Panc1 (cell line): ENCODE results near the gene DCST1. TPM values are rescaled to one million over a fixed set of nuclear protein-coding genes. Genes with fewer than 3 reads are reported as not detected.

Experiments used
- ATAC-seq: fragments of 200-7000 bp; cut with Tn5 transposase; 2 replicates; pipeline ENCODE4 v1.9.1; 2020; ENCODE audit warnings: mild to moderate bottlenecking, moderate library complexity
- BruUV-seq: library from RNA; stranded (reverse); fragments of 400-500 nt; replicated peaks from 2 replicates; lab custom pipeline; 2021; lab: Mats Ljungman, UMichigan
- CTCF ChIA-PET: fragments of 300-600 bp; sonication (Branson Sonifier 250); formaldehyde crosslinking; loops from one replicate; lab custom pipeline; 2022; ENCODE audit warnings: antibody characterized with exemption; lab: Charles Lee
- POLR2A ChIA-PET: fragments of 300-600 bp; sonication (Branson Sonifier 250); formaldehyde crosslinking; loops from one replicate; lab custom pipeline; 2022; ENCODE audit warnings: antibody characterized with exemption; lab: Charles Lee
- DNase-seq: peaks from one replicate; pipeline ENCODE4 v3.0.0-alpha.2; 2010; ENCODE audit warnings: low read depth, low spot score
- H3K27ac ChIP-seq: 2 replicates; pipeline ENCODE4 v1.5.1; 2011; ENCODE audit warnings: mild to moderate bottlenecking, low read length, inconsistent platforms
- H3K27me3 ChIP-seq: fragments of 200-500 bp; sonication (Bioruptor generic); 2 replicates; pipeline ENCODE4 v1.6.0; 2014; ENCODE audit warnings: low read length, inconsistent platforms; ENCODE audit not compliant: control insufficient read depth, insufficient read depth
- H3K36me3 ChIP-seq: fragments of 200-500 bp; sonication (Bioruptor generic); 2 replicates; pipeline ENCODE4 v1.5.1; 2014; ENCODE audit warnings: inconsistent platforms, mild to moderate bottlenecking, low read length, moderate library complexity; ENCODE audit not compliant: control insufficient read depth, insufficient read depth
- H3K4me1 ChIP-seq: 2 replicates; pipeline ENCODE4 v1.5.1; 2011; ENCODE audit warnings: inconsistent platforms, mild to moderate bottlenecking, low read length, moderate library complexity; ENCODE audit not compliant: control insufficient read depth, insufficient read depth
- H3K4me3 ChIP-seq, 2 experiments: 2 replicates each; pipeline ENCODE4 v1.5.1; 2011 to 2012; ENCODE audit warnings: low read depth in 2 of 2, low read length in 2 of 2, mild to moderate bottlenecking in 2 of 2, inconsistent platforms in 1 of 2, moderate library complexity in 1 of 2
- H3K9me3 ChIP-seq: fragments of 200-500 bp; sonication (Bioruptor generic); 2 replicates; pipeline ENCODE4 v1.5.1; 2014; ENCODE audit warnings: low read depth, mild to moderate bottlenecking, inconsistent platforms, low read length, moderate library complexity; ENCODE audit not compliant: control insufficient read depth, insufficient read depth
- CTCF ChIP-seq: fragments of 450-650 bp; IDR thresholded peaks from 2 replicates; pipeline ENCODE4 v1.5.1; 2017; ENCODE audit warnings: mild to moderate bottlenecking
- POLR2AphosphoS5 ChIP-seq: IDR thresholded peaks from 2 replicates; pipeline ENCODE4 v1.6.1; 2012; ENCODE audit warnings: mild to moderate bottlenecking, low read depth, low read length, moderate library complexity
- REST ChIP-seq, 2 experiments: IDR thresholded peaks; 2 replicates each; pipeline ENCODE4 v1.6.1; 2011 to 2012; ENCODE audit warnings: low read depth in 2 of 2, control low read depth in 1 of 2, low read length in 1 of 2, mild to moderate bottlenecking in 1 of 2, moderate library complexity in 1 of 2; ENCODE audit not compliant: insufficient read depth in 1 of 2
- SIN3A ChIP-seq: IDR thresholded peaks from 2 replicates; pipeline ENCODE4 v1.6.1; 2012; ENCODE audit warnings: low read depth, mild to moderate bottlenecking, low read length, moderate library complexity, borderline replicate concordance; ENCODE audit not compliant: insufficient read depth
- TCF7L2 ChIP-seq: IDR thresholded peaks from 2 replicates; pipeline ENCODE4 v1.6.1; 2011; ENCODE audit warnings: mild to moderate bottlenecking, low read depth, low read length, inconsistent platforms
- in situ Hi-C: cut with HindIII; loops from 2 replicates; pipeline ENCODE4 v1.10.0; 2016; ENCODE audit warnings: low sequenced_read_pairs, low pct_unique_long_range_greater_than_20kb
- intact Hi-C: fragments of 100-400 bp; cut with micrococcal nuclease; formaldehyde crosslinking; loops from one replicate; pipeline ENCODE4 v1.10.0; 2022; ENCODE audit not compliant: unreplicated experiment
- total RNA-seq: library from RNA; stranded (reverse); gene quantifications from one replicate; pipeline ENCODE4 v1.2.1, GENCODE V29; 2021; ENCODE audit not compliant: unreplicated experiment

Gene DCST1
- total RNA-seq, 1 experiment from 2014 or later, result not detected

DNA sequence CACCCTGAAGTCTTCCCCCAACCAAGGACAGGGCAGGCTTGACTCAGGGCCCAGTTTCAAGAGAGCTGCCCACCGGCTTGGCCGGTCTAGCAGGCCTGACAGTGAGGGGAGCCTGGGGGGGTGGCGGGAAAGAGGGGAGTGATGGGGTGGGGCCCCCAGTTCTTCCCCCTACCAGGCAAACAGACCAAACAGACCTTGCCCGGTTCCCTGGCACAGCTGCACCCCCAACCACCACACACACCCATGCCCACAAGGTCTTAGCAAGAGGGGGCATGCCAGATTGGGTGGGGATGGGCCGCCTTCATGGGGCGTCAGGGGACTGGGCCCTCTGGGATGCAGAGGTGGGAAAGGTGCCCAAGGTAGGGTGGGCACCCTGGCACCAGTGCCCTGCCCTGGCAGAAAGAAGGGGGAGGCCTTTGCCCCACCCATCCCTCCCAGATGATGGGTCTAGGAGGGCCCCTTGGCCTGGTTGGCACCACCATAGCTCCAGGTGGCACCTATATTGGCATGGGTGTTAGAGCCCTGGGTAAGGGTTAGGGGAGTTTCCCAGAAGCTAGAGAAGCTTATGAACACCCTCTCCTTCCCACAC lies 22.1 kb upstream of the DCST1 start:
- 0 out of 2 replicates have a peak, but pooled peaks cover 5% of the 10 kb centered on the region for H3K36me3 ChIP-seq
- ChIA-PET POLR2A (no interaction called here), CTCF (interaction anchor here (0.6 to 0.7 kb wide), 3 partner anchors 13 to 41 kb away, joined by 3 to 7 read pairs (median 3); partner anchors contain the start of gene SHC1)
- H3K27me3 ChIP-seq, result no peaks in the 10 kb centered on the region
- peaks cover 37% of the 10 kb centered on the region for H3K4me1 ChIP-seq
- no peak overlapping the region for H3K27ac ChIP-seq
- ATAC-seq, result no peak
- TF ChIP-seq POLR2AphosphoS5 (no peak), TCF7L2 (no peak), REST (IDR thresholded peaks at IDR 0.05; ENCODE audit: insufficient read depth in 1 of 2, low read depth in 2 of 2, low read length in 1 of 2) (no peak), CTCF (no peak), SIN3A (no peak)
- BruUV-seq, result no TSS peak
- intact Hi-C loops (no loop called here), in situ Hi-C loops (no loop called here)
- H3K9me3 ChIP-seq, result no peaks in the 10 kb centered on the region
- no peak overlapping the region for H3K4me3 ChIP-seq
- DNase-seq, result no peak

GRCh38 chr1:155012026-155012546 lies 21.5 kb upstream of the DCST1 start:
- ChIA-PET CTCF (interaction anchor here (0.6 to 0.7 kb wide), 3 partner anchors 13 to 19 kb away, joined by 3 to 7 read pairs (median 7); partner anchors contain the start of gene LENEP), POLR2A (no interaction called here)
- no peak for TF ChIP-seq REST (IDR thresholded peaks at IDR 0.05; ENCODE audit: insufficient read depth in 1 of 2, low read depth in 2 of 2, low read length in 1 of 2)
- no peak for TF ChIP-seq SIN3A
- TF ChIP-seq TCF7L2, result no peak
- no peak for TF ChIP-seq CTCF
- TF ChIP-seq POLR2AphosphoS5, result no peak
- H3K27me3 ChIP-seq, result no peaks in the 10 kb centered on the region
- H3K4me1 ChIP-seq, result peaks cover 39% of the 10 kb centered on the region
- BruUV-seq, result no TSS peak
- ATAC-seq, result no peak
- H3K27ac ChIP-seq, result no peak overlapping the region
- in situ Hi-C loops, result no loop called here
- DNase-seq, result no peak
- intact Hi-C loops, result no loop called here
- no peaks in the 10 kb centered on the region for H3K9me3 ChIP-seq
- H3K4me3 ChIP-seq, result no peak overlapping the region
- 0 out of 2 replicates have a peak, but pooled peaks cover 7% of the 10 kb centered on the region for H3K36me3 ChIP-seq
